ENCODE data around the gene LONP2. TPM values are rescaled to one million over a fixed set of nuclear protein-coding genes. Genes with fewer than 3 reads are reported as not detected.
A peak's percentile ranks its signal among the peaks of the same experiment; 100 is the strongest.

LONP2 gene
- total and polyA plus RNA-seq, 2 of the 13 experiments (the other 11 are each of a cell fraction or from before 2014, with no cell fraction given) = 39.2 to 63.3 TPM

DNA sequence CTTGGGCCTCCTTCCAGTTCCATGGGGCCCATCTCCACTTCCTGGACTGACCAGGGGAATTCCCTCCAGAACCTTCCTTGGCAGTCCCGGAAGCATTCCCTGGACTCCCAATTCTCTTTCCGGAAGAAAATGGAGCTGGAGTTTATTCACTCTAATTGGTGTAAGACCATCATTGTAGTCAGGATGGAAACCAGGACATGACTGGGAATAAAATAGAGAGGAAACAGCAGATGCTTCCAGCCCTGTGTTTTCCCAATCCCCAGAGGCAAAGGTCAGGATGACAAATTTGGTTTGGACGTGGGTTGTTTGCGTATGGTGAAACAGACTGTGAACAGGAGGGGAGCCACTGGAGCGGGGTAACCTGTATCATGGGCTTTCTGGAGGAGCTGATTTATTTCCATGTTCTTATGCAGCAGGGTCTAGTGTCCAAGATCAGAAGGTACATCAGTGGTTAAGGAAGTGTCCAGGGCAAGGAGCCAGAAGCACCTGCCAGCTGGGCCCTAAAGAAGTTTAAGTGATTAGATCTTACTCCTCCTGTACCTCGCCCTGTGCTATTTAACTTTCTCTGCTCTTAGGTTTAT lies 8.5 kb upstream of the LONP2 start (continued):
- TF ChIP-seq, protein P1, sequence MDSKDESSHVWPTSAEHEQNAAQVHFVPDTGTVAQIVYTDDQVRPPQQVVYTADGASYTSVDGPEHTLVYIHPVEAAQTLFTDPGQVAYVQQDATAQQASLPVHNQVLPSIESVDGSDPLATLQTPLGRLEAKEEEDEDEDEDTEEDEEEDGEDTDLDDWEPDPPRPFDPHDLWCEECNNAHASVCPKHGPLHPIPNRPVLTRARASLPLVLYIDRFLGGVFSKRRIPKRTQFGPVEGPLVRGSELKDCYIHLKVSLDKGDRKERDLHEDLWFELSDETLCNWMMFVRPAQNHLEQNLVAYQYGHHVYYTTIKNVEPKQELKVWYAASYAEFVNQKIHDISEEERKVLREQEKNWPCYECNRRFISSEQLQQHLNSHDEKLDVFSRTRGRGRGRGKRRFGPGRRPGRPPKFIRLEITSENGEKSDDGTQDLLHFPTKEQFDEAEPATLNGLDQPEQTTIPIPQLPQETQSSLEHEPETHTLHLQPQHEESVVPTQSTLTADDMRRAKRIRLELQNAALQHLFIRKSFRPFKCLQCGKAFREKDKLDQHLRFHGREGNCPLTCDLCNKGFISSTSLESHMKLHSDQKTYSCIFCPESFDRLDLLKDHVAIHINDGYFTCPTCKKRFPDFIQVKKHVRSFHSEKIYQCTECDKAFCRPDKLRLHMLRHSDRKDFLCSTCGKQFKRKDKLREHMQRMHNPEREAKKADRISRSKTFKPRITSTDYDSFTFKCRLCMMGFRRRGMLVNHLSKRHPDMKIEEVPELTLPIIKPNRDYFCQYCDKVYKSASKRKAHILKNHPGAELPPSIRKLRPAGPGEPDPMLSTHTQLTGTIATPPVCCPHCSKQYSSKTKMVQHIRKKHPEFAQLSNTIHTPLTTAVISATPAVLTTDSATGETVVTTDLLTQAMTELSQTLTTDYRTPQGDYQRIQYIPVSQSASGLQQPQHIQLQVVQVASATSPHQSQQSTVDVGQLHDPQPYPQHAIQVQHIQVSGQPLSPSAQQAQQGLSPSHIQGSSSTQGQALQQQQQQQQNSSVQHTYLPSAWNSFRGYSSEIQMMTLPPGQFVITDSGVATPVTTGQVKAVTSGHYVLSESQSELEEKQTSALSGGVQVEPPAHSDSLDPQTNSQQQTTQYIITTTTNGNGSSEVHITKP (CRISPR knock-in tag; IDR thresholded peaks at IDR 0.05; ENCODE audit: low read depth) = no peak; the same call in 1 of the 2 replicates
- no peak for TF ChIP-seq KAT7 (CRISPR knock-in tag; IDR thresholded peaks at IDR 0.05; ENCODE audit: borderline replicate concordance)
- TF ChIP-seq, protein P2, sequence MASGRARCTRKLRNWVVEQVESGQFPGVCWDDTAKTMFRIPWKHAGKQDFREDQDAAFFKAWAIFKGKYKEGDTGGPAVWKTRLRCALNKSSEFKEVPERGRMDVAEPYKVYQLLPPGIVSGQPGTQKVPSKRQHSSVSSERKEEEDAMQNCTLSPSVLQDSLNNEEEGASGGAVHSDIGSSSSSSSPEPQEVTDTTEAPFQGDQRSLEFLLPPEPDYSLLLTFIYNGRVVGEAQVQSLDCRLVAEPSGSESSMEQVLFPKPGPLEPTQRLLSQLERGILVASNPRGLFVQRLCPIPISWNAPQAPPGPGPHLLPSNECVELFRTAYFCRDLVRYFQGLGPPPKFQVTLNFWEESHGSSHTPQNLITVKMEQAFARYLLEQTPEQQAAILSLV (CRISPR knock-in tag; IDR thresholded peaks at IDR 0.05; ENCODE audit: borderline replicate concordance) = no peak
- TF ChIP-seq PAX8 (CRISPR knock-in tag; IDR thresholded peaks at IDR 0.05; ENCODE audit: borderline replicate concordance) = no peak
- TF ChIP-seq, protein P3, sequence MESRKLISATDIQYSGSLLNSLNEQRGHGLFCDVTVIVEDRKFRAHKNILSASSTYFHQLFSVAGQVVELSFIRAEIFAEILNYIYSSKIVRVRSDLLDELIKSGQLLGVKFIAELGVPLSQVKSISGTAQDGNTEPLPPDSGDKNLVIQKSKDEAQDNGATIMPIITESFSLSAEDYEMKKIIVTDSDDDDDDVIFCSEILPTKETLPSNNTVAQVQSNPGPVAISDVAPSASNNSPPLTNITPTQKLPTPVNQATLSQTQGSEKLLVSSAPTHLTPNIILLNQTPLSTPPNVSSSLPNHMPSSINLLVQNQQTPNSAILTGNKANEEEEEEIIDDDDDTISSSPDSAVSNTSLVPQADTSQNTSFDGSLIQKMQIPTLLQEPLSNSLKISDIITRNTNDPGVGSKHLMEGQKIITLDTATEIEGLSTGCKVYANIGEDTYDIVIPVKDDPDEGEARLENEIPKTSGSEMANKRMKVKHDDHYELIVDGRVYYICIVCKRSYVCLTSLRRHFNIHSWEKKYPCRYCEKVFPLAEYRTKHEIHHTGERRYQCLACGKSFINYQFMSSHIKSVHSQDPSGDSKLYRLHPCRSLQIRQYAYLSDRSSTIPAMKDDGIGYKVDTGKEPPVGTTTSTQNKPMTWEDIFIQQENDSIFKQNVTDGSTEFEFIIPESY (CRISPR knock-in tag; IDR thresholded peaks at IDR 0.05) = no peak
- TF ChIP-seq RBM22 (optimal IDR thresholded peaks at IDR 0.05; ENCODE audit: low read length) = no peak
- TF ChIP-seq CHD4 (IDR thresholded peaks at IDR 0.05; ENCODE audit: borderline replicate concordance, low read length) = no peak
- no peak for TF ChIP-seq SOX5 (CRISPR knock-in tag; IDR thresholded peaks at IDR 0.05; ENCODE audit: borderline replicate concordance)
- TF ChIP-seq AHR (CRISPR knock-in tag; IDR thresholded peaks at IDR 0.05) = no peak
- no peak for TF ChIP-seq ZNF207 (IDR thresholded peaks at IDR 0.05; ENCODE audit: borderline replicate concordance)
- TF ChIP-seq KAT2B (IDR thresholded peaks at IDR 0.05; ENCODE audit: borderline replicate concordance, low read depth, low read length) = no peak
- TF ChIP-seq POLR2G (IDR thresholded peaks at IDR 0.05; ENCODE audit: low read depth, low read length) = peak; percentile 72
- no peak for TF ChIP-seq ZNF75D (CRISPR knock-in tag; IDR thresholded peaks at IDR 0.05; ENCODE audit: borderline replicate concordance)
- TF ChIP-seq, protein P4, sequence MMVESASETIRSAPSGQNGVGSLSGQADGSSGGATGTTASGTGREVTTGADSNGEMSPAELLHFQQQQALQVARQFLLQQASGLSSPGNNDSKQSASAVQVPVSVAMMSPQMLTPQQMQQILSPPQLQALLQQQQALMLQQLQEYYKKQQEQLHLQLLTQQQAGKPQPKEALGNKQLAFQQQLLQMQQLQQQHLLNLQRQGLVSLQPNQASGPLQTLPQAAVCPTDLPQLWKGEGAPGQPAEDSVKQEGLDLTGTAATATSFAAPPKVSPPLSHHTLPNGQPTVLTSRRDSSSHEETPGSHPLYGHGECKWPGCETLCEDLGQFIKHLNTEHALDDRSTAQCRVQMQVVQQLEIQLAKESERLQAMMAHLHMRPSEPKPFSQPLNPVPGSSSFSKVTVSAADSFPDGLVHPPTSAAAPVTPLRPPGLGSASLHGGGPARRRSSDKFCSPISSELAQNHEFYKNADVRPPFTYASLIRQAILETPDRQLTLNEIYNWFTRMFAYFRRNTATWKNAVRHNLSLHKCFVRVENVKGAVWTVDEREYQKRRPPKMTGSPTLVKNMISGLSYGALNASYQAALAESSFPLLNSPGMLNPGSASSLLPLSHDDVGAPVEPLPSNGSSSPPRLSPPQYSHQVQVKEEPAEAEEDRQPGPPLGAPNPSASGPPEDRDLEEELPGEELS (CRISPR knock-in tag; IDR thresholded peaks at IDR 0.05) = no peak
- TF ChIP-seq NCOA5 (CRISPR knock-in tag; IDR thresholded peaks at IDR 0.05) = no peak
- TF ChIP-seq HNRNPLL (IDR thresholded peaks at IDR 0.05; ENCODE audit: low read depth, low read length, poor library complexity, severe bottlenecking) = no peak
- no peak for TF ChIP-seq MXI1 (IDR thresholded peaks at IDR 0.05; ENCODE audit: borderline replicate concordance, low read depth, low read length)
- TF ChIP-seq TBP (CRISPR knock-in tag; IDR thresholded peaks at IDR 0.05) = no peak
- TF ChIP-seq ZNF563 (CRISPR knock-in tag; IDR thresholded peaks at IDR 0.05) = no peak
- TF ChIP-seq MED8 (CRISPR knock-in tag; IDR thresholded peaks at IDR 0.05; ENCODE audit: insufficient replicate concordance) = no peak
- no peak for TF ChIP-seq HOXA9 (CRISPR knock-in tag; IDR thresholded peaks at IDR 0.05; ENCODE audit: borderline replicate concordance)
- TF ChIP-seq ZNF629 (CRISPR knock-in tag; conservative IDR thresholded peaks at IDR 0.05) = 0 out of 2 replicates have a peak, but pooled peaks have one; percentile 15
